ENCODE results near the gene HMG20A. TPM values are rescaled to one million over a fixed set of nuclear protein-coding genes. Genes with fewer than 3 reads are reported as not detected.

HMG20A gene
- total RNA-seq, 1 experiment from 2014 or later = 54.0 TPM

DNA sequence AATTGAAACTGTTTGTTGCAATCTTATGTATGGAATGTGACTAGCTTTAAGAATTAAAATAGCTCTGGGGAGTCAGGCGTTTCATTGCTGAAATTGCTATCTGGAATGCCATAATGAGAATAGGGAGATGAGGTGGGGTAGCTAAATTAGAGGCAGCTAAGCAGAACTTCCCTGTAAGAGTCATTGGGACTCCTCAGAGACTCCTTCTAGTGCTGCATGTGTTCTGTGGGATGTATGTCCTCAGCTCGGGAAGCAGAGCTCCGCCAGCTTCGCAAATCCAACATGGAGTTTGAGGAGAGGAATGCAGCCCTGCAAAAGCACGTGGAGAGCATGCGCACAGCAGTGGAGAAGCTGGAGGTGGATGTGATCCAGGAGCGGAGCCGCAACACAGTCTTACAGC is 57.4 kb downstream of the HMG20A start:
- Histone ChIP-seq H3K4me1 (ENCODE audit: control insufficient read depth, insufficient read depth, low read length) (peaks cover 19% of the 10 kb centered on the region), H3K4me3 (ENCODE audit: low read depth in 2 of 2, low read length in 2 of 2) (no peak overlapping the region), H3K27ac (ENCODE audit: low read length) (no peak overlapping the region), H3K36me3 (ENCODE audit: control insufficient read depth, insufficient read depth, low read length) (peaks cover 23% of the 10 kb centered on the region), H3K9me3 (ENCODE audit: control insufficient read depth, insufficient read depth, low read depth, low read length) (no peaks in the 10 kb centered on the region), H3K27me3 (ENCODE audit: control insufficient read depth, insufficient read depth, low read length) (no peaks in the 10 kb centered on the region)
- TF ChIP-seq TCF7L2 (IDR thresholded peaks at IDR 0.05; ENCODE audit: low read depth, low read length) = no peak
- TF ChIP-seq, protein P1, sequence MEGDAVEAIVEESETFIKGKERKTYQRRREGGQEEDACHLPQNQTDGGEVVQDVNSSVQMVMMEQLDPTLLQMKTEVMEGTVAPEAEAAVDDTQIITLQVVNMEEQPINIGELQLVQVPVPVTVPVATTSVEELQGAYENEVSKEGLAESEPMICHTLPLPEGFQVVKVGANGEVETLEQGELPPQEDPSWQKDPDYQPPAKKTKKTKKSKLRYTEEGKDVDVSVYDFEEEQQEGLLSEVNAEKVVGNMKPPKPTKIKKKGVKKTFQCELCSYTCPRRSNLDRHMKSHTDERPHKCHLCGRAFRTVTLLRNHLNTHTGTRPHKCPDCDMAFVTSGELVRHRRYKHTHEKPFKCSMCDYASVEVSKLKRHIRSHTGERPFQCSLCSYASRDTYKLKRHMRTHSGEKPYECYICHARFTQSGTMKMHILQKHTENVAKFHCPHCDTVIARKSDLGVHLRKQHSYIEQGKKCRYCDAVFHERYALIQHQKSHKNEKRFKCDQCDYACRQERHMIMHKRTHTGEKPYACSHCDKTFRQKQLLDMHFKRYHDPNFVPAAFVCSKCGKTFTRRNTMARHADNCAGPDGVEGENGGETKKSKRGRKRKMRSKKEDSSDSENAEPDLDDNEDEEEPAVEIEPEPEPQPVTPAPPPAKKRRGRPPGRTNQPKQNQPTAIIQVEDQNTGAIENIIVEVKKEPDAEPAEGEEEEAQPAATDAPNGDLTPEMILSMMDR (IDR thresholded peaks at IDR 0.05) = no peak
- no peak for TF ChIP-seq POLR2AphosphoS5 (IDR thresholded peaks at IDR 0.05; ENCODE audit: low read depth, low read length)
- TF ChIP-seq SIN3A (IDR thresholded peaks at IDR 0.05; ENCODE audit: borderline replicate concordance, insufficient read depth, low read depth, low read length) = no peak
- TF ChIP-seq, protein P2, sequence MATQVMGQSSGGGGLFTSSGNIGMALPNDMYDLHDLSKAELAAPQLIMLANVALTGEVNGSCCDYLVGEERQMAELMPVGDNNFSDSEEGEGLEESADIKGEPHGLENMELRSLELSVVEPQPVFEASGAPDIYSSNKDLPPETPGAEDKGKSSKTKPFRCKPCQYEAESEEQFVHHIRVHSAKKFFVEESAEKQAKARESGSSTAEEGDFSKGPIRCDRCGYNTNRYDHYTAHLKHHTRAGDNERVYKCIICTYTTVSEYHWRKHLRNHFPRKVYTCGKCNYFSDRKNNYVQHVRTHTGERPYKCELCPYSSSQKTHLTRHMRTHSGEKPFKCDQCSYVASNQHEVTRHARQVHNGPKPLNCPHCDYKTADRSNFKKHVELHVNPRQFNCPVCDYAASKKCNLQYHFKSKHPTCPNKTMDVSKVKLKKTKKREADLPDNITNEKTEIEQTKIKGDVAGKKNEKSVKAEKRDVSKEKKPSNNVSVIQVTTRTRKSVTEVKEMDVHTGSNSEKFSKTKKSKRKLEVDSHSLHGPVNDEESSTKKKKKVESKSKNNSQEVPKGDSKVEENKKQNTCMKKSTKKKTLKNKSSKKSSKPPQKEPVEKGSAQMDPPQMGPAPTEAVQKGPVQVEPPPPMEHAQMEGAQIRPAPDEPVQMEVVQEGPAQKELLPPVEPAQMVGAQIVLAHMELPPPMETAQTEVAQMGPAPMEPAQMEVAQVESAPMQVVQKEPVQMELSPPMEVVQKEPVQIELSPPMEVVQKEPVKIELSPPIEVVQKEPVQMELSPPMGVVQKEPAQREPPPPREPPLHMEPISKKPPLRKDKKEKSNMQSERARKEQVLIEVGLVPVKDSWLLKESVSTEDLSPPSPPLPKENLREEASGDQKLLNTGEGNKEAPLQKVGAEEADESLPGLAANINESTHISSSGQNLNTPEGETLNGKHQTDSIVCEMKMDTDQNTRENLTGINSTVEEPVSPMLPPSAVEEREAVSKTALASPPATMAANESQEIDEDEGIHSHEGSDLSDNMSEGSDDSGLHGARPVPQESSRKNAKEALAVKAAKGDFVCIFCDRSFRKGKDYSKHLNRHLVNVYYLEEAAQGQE (IDR thresholded peaks at IDR 0.05; ENCODE audit: insufficient read depth in 1 of 2, low read depth in 2 of 2, low read length in 1 of 2) = no peak
- in situ Hi-C loops (cut with HindIII; ENCODE audit: low pct_unique_long_range_greater_than_20kb, low sequenced_read_pairs) (no loop called here), intact Hi-C loops (cut with micrococcal nuclease; ENCODE audit: unreplicated experiment) (no loop called here)
- BruUV-seq (replicated peaks) = no TSS peak
- ATAC-seq (no peak), DNase-seq (ENCODE audit: low read depth, low spot score) (no peak)
- CTCF ChIA-PET = no interaction called here
- POLR2A ChIA-PET = no interaction called here

DNA sequence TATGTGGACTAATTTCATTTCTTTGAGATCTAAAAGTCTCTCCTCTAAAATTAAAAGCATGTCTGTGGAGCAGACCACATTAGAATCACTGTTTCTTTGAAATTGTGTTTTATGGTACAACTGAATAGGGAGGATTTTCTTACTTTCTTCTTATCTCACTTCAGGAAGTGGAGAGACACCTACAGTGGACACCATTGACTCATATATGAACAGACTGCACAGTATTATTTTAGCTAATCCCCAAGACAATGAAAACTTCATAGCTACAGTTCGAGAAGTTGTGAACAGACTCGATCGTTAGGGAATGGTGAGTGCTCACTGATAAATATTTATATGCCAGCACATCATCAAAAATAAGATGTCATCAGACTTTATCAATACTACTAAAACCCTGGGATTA is 58.3 kb downstream of the HMG20A start:
- no peak overlapping the region for H3K27ac ChIP-seq (ENCODE audit: low read length)
- CTCF ChIA-PET = no interaction called here
- ATAC-seq = no peak

More for the DNA sequence above, 58.3 kb downstream of the HMG20A start:
- Histone ChIP-seq H3K4me3 (ENCODE audit: low read depth in 2 of 2, low read length in 2 of 2) (no peak overlapping the region), H3K27me3 (ENCODE audit: control insufficient read depth, insufficient read depth, low read length) (no peaks in the 10 kb centered on the region), H3K9me3 (ENCODE audit: control insufficient read depth, insufficient read depth, low read depth, low read length) (no peaks in the 10 kb centered on the region), H3K4me1 (ENCODE audit: control insufficient read depth, insufficient read depth, low read length) (peaks cover 29% of the 10 kb centered on the region), H3K36me3 (ENCODE audit: control insufficient read depth, insufficient read depth, low read length) (peaks cover 16% of the 10 kb centered on the region)
- no peak for DNase-seq (ENCODE audit: low read depth, low spot score)
- intact Hi-C loops (cut with micrococcal nuclease; ENCODE audit: unreplicated experiment) = no loop called here
- BruUV-seq (replicated peaks) = no TSS peak
- POLR2A ChIA-PET = no interaction called here
- in situ Hi-C loops (cut with HindIII; ENCODE audit: low pct_unique_long_range_greater_than_20kb, low sequenced_read_pairs) = no loop called here
- no peak for TF ChIP-seq TCF7L2 (IDR thresholded peaks at IDR 0.05; ENCODE audit: low read depth, low read length)
- TF ChIP-seq, protein P1 (IDR thresholded peaks at IDR 0.05) = no peak
- TF ChIP-seq, protein P2 (IDR thresholded peaks at IDR 0.05; ENCODE audit: insufficient read depth in 1 of 2, low read depth in 2 of 2, low read length in 1 of 2) = no peak

Data from Panc1 (cell line).